CD4-positive, alpha-beta T cell treated with Interleukin-1 beta for 1 hour (primary cell): Measurements from ENCODE around the gene NUBP2.

ENCODE experiments used
- DNase-seq, 2 donors: peaks; one replicate each; pipeline ENCODE4 v3.0.0-alpha.2; 2020 to 2022

NUBP2 gene

GRCh38 chr16:1759511-1759910, 23.2 kb upstream of the NUBP2 start:
- DNase-seq = no peak

- no peak for DNase-seq
Measured at GRCh38 chr16:1760911-1761310, 21.8 kb upstream of the NUBP2 start.

GRCh38 chr16:1761751-1762150, 21.0 kb upstream of the NUBP2 start:
- DNase-seq = no peak

- DNase-seq = no peak
Measured at GRCh38 chr16:1762196-1762878, 20.4 kb upstream of the NUBP2 start.

- DNase-seq = no peak
Measured at GRCh38 chr16:1762879-1763520, 19.8 kb upstream of the NUBP2 start.

- DNase-seq = no peak
Measured at GRCh38 chr16:1763521-1764511, 18.9 kb upstream of the NUBP2 start.

GRCh38 chr16:1764971-1765370, 17.8 kb upstream of the NUBP2 start:
- no peak for DNase-seq

- DNase-seq = no peak
Measured at GRCh38 chr16:1765826-1766225, 16.9 kb upstream of the NUBP2 start.

- DNase-seq = no peak
Measured at GRCh38 chr16:1766231-1766630, 16.5 kb upstream of the NUBP2 start.

GRCh38 chr16:1766701-1767100, 16.1 kb upstream of the NUBP2 start:
- DNase-seq = no peak

- DNase-seq = no peak
Measured at GRCh38 chr16:1767116-1767994, 15.4 kb upstream of the NUBP2 start.

GRCh38 chr16:1768061-1768766, 14.5 kb upstream of the NUBP2 start:
- no peak for DNase-seq

GRCh38 chr16:1768767-1769401, 13.9 kb upstream of the NUBP2 start:
- no peak for DNase-seq

- no peak for DNase-seq
Measured at GRCh38 chr16:1769402-1770300, 13.1 kb upstream of the NUBP2 start.

GRCh38 chr16:1770328-1771187, 12.2 kb upstream of the NUBP2 start:
- peak; percentile 44 to 63 for DNase-seq

- peak; percentile 66 to 75 for DNase-seq
Measured at GRCh38 chr16:1771188-1771863, 11.4 kb upstream of the NUBP2 start, which contains the start of gene NME3. Gene NME3, minus strand, starts transcription at chr16:1771543. Its CDS starts 9 bp downstream, at chr16:1771534.

- no peak for DNase-seq
Measured at GRCh38 chr16:1771864-1772361, 10.8 kb upstream of the NUBP2 start.

GRCh38 chr16:1772362-1772907, 10.3 kb upstream of the NUBP2 start, which contains the start of gene EME2:
Gene EME2, plus strand, starts transcription at chr16:1772810. Its CDS starts 418 bp downstream, at chr16:1773228.
- DNase-seq = peak in 1 of 2 donors; percentile 15
